IMR-90 (cell line): ENCODE measurements around the gene CHRNB1. TPM values are rescaled to one million over a fixed set of nuclear protein-coding genes. Genes with fewer than 3 reads are reported as not detected.

ENCODE experiments used
- ATAC-seq: fragments of 200-7000 bp; cut with Tn5 transposase; 2 replicates; pipeline ENCODE4 v1.9.1; 2020; ENCODE audit warnings: low read depth, mild to moderate bottlenecking, moderate library complexity
- BruUV-seq: library from RNA; stranded (reverse); fragments of 400-500 nt; replicated peaks from 2 replicates; lab custom pipeline; 2021; lab: Mats Ljungman, UMichigan
- CTCF ChIA-PET: fragments of 300-600 bp; formaldehyde crosslinking; extraction: SDS; loops from one replicate; lab custom pipeline; 2021; ENCODE audit warnings: antibody characterized with exemption; lab: Yijun Ruan, JAX
- POLR2A ChIA-PET: fragments of 300-600 bp; sonication (Branson Sonifier 250); formaldehyde crosslinking; loops from one replicate; lab custom pipeline; 2022; ENCODE audit warnings: antibody characterized with exemption; ENCODE audit not compliant: unreplicated experiment; lab: Charles Lee
- DNase-seq: peaks from one replicate; pipeline ENCODE4 v3.0.0; 2013
- H2AFZ ChIP-seq: replicated peaks from 2 replicates; pipeline ENCODE3; 2013; ENCODE audit warnings: low read length, mild to moderate bottlenecking; ENCODE audit not compliant: poor library complexity
- H2AK5ac ChIP-seq: 2 replicates; pipeline ENCODE4 v1.6.1; 2013; ENCODE audit warnings: low read depth, low read length, inconsistent platforms
- H2AK9ac ChIP-seq: replicated peaks from 2 replicates; pipeline ENCODE3; 2013; ENCODE audit warnings: mild to moderate bottlenecking, low read depth, low read length, moderate library complexity; ENCODE audit not compliant: poor library complexity
- H2BK120ac ChIP-seq: 2 replicates; pipeline ENCODE4 v1.6.1; 2013; ENCODE audit warnings: low read depth, low read length, inconsistent platforms
- H2BK15ac ChIP-seq: 3 replicates; pipeline ENCODE4 v1.6.1; 2013; ENCODE audit warnings: low read depth, low read length, inconsistent platforms
- H2BK20ac ChIP-seq: 2 replicates; pipeline ENCODE4 v1.6.1; 2013; ENCODE audit warnings: low read depth, mild to moderate bottlenecking, inconsistent platforms, low read length, moderate library complexity
- H2BK5ac ChIP-seq: 2 replicates; pipeline ENCODE4 v1.6.1; 2013; ENCODE audit warnings: mild to moderate bottlenecking, low read depth, low read length, inconsistent platforms; ENCODE audit not compliant: poor library complexity, severe bottlenecking
- H3K14ac ChIP-seq: replicated peaks from 2 replicates; pipeline ENCODE4 v1.6.1; 2013; ENCODE audit warnings: low read depth, low read length, inconsistent platforms
- H3K18ac ChIP-seq: 2 replicates; pipeline ENCODE4 v1.6.1; 2013; ENCODE audit warnings: low read depth, low read length, control low read depth
- H3K23ac ChIP-seq: 2 replicates; pipeline ENCODE4 v1.6.1; 2013; ENCODE audit warnings: low read depth, low read length, inconsistent platforms
- H3K27ac ChIP-seq: 2 replicates; pipeline ENCODE4 v1.5.1; 2013; ENCODE audit warnings: mild to moderate bottlenecking, control low read depth, low read length; ENCODE audit not compliant: insufficient read depth
- H3K27me3 ChIP-seq: 2 replicates; pipeline ENCODE4 v1.6.1; 2013; ENCODE audit warnings: low read length; ENCODE audit not compliant: control insufficient read depth, insufficient read depth
- H3K36me3 ChIP-seq: 2 replicates; pipeline ENCODE4 v1.6.1; 2013; ENCODE audit warnings: low read length, mixed read lengths; ENCODE audit not compliant: control insufficient read depth, insufficient read depth
- H3K4ac ChIP-seq: 2 replicates; pipeline ENCODE4 v1.6.1; 2013; ENCODE audit warnings: low read depth, low read length, inconsistent platforms
- H3K4me1 ChIP-seq: 2 replicates; pipeline ENCODE4 v1.6.1; 2013; ENCODE audit warnings: low read length, mixed read lengths; ENCODE audit not compliant: control insufficient read depth, insufficient read depth
- H3K4me2 ChIP-seq: 2 replicates; pipeline ENCODE4 v1.6.1; 2013; ENCODE audit warnings: low read depth, mild to moderate bottlenecking, control low read depth, low read length, moderate library complexity
- H3K4me3 ChIP-seq: 2 replicates; pipeline ENCODE4 v1.5.1; 2013; ENCODE audit warnings: low read depth, mild to moderate bottlenecking, control low read depth, low read length, moderate library complexity; ENCODE audit not compliant: insufficient read depth
- H3K56ac ChIP-seq: 2 replicates; pipeline ENCODE4 v1.6.1; 2013; ENCODE audit warnings: low read length, inconsistent platforms; ENCODE audit not compliant: insufficient read depth; ENCODE audit errors: extremely low read depth
- H3K79me1 ChIP-seq, 2 experiments: 2 replicates each; pipeline ENCODE4 v1.6.1; 2013; ENCODE audit warnings: low read length in 2 of 2, inconsistent platforms in 1 of 2, low read depth in 1 of 2
- H3K9ac ChIP-seq: 2 replicates; pipeline ENCODE4 v1.6.1; 2013; ENCODE audit warnings: low read depth, low read length, control low read depth
- H3K9me1 ChIP-seq: 2 replicates; pipeline ENCODE4 v1.6.1; 2013; ENCODE audit warnings: low read length, inconsistent platforms; ENCODE audit not compliant: insufficient read depth
- H3K9me3 ChIP-seq: 2 replicates; pipeline ENCODE4 v1.6.1; 2013; ENCODE audit warnings: low read length; ENCODE audit not compliant: control insufficient read depth, insufficient read depth
- H4K20me1 ChIP-seq: 2 replicates; pipeline ENCODE4 v1.6.1; 2013; ENCODE audit warnings: low read length, inconsistent platforms; ENCODE audit not compliant: insufficient read depth
- H4K5ac ChIP-seq: 2 replicates; pipeline ENCODE4 v1.6.1; 2013; ENCODE audit warnings: mild to moderate bottlenecking, low read depth, low read length, control low read depth
- H4K8ac ChIP-seq, 2 experiments: 2 replicates each; pipeline ENCODE4 v1.6.1; 2013; ENCODE audit warnings: low read depth in 2 of 2, low read length in 2 of 2, control low read depth in 1 of 2, inconsistent platforms in 1 of 2
- H4K91ac ChIP-seq: 2 replicates; pipeline ENCODE4 v1.6.1; 2013; ENCODE audit warnings: low read depth, low read length, inconsistent platforms; ENCODE audit not compliant: insufficient read depth
- SMC3 ChIP-seq: fragments of 150-350 bp; IDR thresholded peaks from 2 replicates; pipeline ENCODE4 v1.6.1; 2016; ENCODE audit warnings: low read depth, mild to moderate bottlenecking, antibody characterized with exemption, low read length, moderate library complexity
- WGBS, 2 experiments: methylation state at CpG; one replicate each; pipeline versions ENCODE4 v1.1.5 to v1.1.7; 2013; ENCODE audit warnings: missing lambda C conversion rate in 2 of 2; ENCODE audit not compliant: insufficient read length in 1 of 2; ENCODE audit errors: extremely low coverage in 2 of 2; 5-methylcytosine and 5-hydroxymethylcytosine counted together
- dilution Hi-C: fragments of 300-500 bp; cut with HindIII; formaldehyde crosslinking; loops from one replicate; pipeline ENCODE4 v1.14.3; 2018; ENCODE audit warnings: low sequenced_read_pairs; ENCODE audit not compliant: unreplicated experiment
- in situ Hi-C: fragments of 300-500 bp; cut with MboI; formaldehyde crosslinking; loops from 3 replicates; pipeline ENCODE4 v1.14.3; 2019; ENCODE audit warnings: low sequenced_read_pairs, inconsistent platforms, mixed read lengths
- intact Hi-C: fragments of 100-400 bp; cut with micrococcal nuclease; formaldehyde crosslinking; loops from 2 replicates; pipeline ENCODE4 v1.10.0; 2022
- polyA plus RNA-seq, 3 experiments: library from polyadenylated mRNA; depleted of rRNA; stranded (reverse); fragments of >200 nt; gene quantifications; 2 replicates each; pipeline ENCODE4 v1.2.3, GENCODE V29; 2012; ENCODE audit warnings: low replicate concordance in 1 of 3
- total RNA-seq: library from RNA; depleted of rRNA; stranded (reverse); fragments of >200 nt; gene quantifications from 2 replicates; pipeline ENCODE4 v1.2.3, GENCODE V29; 2012

The CHRNB1 gene
- total and polyA plus RNA-seq, 2 of the 4 experiments (the other 2 are of a cell fraction): 4.3 to 6.0 TPM

- H2AFZ ChIP-seq: no peak overlapping the region
- no peaks in the 10 kb centered on the region for H3K9me3 ChIP-seq
- POLR2A ChIA-PET: no interaction called here
- H3K79me1 ChIP-seq: no peaks in the 10 kb centered on the region
- TF ChIP-seq SMC3: no peak
- CTCF ChIA-PET: interaction anchor here (1.1 kb wide), 1 partner anchor 9 kb away, joined by 3 read pairs; no protein-coding TSS in a partner anchor
- no peak overlapping the region for H3K23ac ChIP-seq
- H2BK120ac ChIP-seq: no peak overlapping the region
- no peak overlapping the region for H3K4me3 ChIP-seq
- H4K91ac ChIP-seq: no peak overlapping the region
- H3K36me3 ChIP-seq: no peaks in the 10 kb centered on the region
- in situ Hi-C loops (no loop called here), intact Hi-C loops (no loop called here), dilution Hi-C loops (no loop called here)
- H3K4me2 ChIP-seq: no peak overlapping the region
- peak overlapping the region; percentile 72 for H2AK9ac ChIP-seq
- no peaks in the 10 kb centered on the region for H3K4me1 ChIP-seq
- H3K27me3 ChIP-seq: peaks cover 2% of the 10 kb centered on the region; the same call in 1 of the 2 replicates
- no peak overlapping the region for H2AK5ac ChIP-seq
- no peak for DNase-seq
- H3K27ac ChIP-seq: no peak overlapping the region
- WGBS, 2 experiments: 93% methylated on average over 17 of the region's 29 CpGs; no CpG with 5 or more reads in 1 of the 2 experiments
- H3K14ac ChIP-seq: no peak overlapping the region
- H4K5ac ChIP-seq: no peak overlapping the region
- no peak overlapping the region for H3K4ac ChIP-seq
- H2BK5ac ChIP-seq: no peak overlapping the region
- no peak overlapping the region for H3K9ac ChIP-seq
- no peak for ATAC-seq
- no peak overlapping the region for H3K56ac ChIP-seq
- 0 out of 2 replicates have a peak, but pooled peaks cover 3% of the 10 kb centered on the region for H3K9me1 ChIP-seq
- no peak overlapping the region for H4K8ac ChIP-seq
- H2BK20ac ChIP-seq: no peak overlapping the region
- H2BK15ac ChIP-seq: no peak overlapping the region
- H3K18ac ChIP-seq: no peak overlapping the region
- BruUV-seq: no TSS peak
- H4K20me1 ChIP-seq: no peaks in the 10 kb centered on the region
These were observed 17.9 kb upstream of the CHRNB1 start for GRCh38 chr17:7426896-7427489.
